ENCODE data around the gene MYH9.
A peak's percentile ranks its signal among the peaks of the same experiment; 100 is the strongest.

Gene MYH9

DNA sequence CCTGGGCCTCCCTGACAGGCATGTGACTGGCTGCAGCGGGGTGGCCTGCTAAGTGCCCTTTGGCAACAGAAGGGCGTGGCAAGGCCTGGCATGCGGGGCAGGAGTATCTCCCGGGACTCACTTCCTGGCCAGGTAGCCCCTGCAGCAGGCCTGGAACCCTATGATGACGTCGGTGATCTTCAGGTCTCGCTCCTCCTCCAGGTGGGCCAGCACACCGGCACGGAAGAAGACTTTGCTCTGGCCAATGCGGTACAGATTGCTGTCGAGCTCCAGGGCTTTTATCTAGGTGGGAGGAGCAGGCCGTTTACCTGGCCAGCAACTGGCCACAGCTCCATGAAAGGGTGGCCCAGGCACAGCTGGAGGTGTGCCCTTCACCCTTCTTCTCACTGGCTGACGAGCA, 83.9 kb downstream of the MYH9 start:
- Histone ChIP-seq H3K4me3 (no peak overlapping the region), H3K27ac (peak overlapping the region in 1 of 2 donors; percentile 64)
- DNase-seq (ENCODE audit: low spot score), result no peak
- TF ChIP-seq, protein P1, sequence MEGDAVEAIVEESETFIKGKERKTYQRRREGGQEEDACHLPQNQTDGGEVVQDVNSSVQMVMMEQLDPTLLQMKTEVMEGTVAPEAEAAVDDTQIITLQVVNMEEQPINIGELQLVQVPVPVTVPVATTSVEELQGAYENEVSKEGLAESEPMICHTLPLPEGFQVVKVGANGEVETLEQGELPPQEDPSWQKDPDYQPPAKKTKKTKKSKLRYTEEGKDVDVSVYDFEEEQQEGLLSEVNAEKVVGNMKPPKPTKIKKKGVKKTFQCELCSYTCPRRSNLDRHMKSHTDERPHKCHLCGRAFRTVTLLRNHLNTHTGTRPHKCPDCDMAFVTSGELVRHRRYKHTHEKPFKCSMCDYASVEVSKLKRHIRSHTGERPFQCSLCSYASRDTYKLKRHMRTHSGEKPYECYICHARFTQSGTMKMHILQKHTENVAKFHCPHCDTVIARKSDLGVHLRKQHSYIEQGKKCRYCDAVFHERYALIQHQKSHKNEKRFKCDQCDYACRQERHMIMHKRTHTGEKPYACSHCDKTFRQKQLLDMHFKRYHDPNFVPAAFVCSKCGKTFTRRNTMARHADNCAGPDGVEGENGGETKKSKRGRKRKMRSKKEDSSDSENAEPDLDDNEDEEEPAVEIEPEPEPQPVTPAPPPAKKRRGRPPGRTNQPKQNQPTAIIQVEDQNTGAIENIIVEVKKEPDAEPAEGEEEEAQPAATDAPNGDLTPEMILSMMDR (IDR thresholded peaks at IDR 0.05), result no peak

DNA sequence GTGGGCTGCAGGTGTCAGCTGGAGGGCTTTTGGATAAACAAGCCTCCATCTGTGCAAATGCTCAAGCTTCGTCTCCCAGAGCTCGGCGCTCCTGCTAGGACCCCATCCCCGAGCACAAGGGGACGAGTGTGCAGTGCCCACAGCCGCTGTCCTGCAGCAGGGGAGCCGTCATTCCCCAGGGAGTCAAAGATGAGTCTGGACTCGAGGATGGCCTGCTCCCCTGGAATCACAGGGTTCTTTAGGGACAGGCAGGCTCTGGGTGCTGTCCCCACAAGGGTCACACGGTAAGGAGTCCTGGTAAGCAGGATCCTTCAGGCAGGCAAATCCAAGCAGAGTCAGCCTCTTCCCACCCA, 84.7 kb downstream of the MYH9 start:
- Histone ChIP-seq H3K4me3 (no peak overlapping the region), H3K27ac (peak overlapping the region in 1 of 2 donors; percentile 65)
- DNase-seq (ENCODE audit: low spot score), result no peak
- TF ChIP-seq, protein P1 (IDR thresholded peaks at IDR 0.05), result no peak

DNA sequence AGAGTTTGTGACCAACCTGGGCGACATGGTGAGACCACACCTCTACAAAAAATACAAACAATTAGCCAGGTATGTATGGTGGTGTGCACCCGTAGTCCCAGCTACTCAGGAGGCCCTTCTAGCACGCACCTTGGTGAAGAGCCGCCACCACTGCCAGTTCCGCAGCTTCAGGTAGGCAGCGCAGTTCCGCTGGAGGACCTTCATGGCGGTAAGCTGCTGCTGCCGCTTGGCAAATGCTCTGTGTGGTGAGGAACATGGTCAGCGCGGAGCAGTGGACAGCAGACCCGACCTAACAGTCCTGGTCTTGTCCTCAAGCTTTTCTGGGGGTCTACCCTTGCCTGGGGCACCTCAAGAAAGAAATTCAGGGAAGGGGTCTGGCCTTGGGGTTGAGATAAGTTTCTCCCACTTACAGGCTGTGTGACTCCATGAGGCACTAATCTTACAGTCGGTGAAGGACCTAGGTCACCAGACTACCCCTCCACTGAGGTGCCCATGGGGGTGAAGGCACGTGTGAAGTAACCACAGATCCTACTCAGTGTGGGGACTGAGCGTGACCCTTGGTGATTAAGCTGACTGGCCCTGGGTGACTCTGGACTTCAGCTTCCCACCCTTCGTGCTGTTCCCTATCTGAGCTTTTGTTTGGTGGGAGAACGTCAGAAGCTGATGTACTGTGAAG, 85.2 kb downstream of the MYH9 start:
- TF ChIP-seq, protein P1 (IDR thresholded peaks at IDR 0.05), result no peak
- no peak for DNase-seq (ENCODE audit: low spot score)
- Histone ChIP-seq H3K4me3 (no peak overlapping the region), H3K27ac (peak overlapping the region in 1 of 2 donors; percentile 65)

DNA sequence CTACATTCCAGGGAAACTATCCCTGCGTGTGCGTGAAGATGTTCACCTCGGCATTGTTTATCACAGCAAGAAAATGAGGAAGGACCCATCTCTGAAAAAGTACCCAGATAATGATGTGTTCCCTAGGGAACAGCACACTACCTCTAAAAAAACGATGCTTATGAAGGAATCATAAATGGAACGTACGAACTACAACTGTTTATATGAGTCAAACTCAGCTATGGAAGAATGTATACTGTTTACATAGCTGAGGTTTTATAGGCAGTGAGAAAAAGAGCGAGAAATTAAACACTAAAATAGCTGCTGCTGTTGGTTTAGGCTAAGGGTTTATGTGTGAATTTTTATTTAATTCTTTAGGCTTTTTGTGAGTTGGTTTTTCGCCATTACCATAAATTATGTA, 85.9 kb downstream of the MYH9 start:
- Histone ChIP-seq H3K4me3 (no peak overlapping the region), H3K27ac (peak overlapping the region; percentile 8 to 62)
- DNase-seq (ENCODE audit: low spot score), result no peak
- TF ChIP-seq, protein P1 (IDR thresholded peaks at IDR 0.05), result no peak

DNA sequence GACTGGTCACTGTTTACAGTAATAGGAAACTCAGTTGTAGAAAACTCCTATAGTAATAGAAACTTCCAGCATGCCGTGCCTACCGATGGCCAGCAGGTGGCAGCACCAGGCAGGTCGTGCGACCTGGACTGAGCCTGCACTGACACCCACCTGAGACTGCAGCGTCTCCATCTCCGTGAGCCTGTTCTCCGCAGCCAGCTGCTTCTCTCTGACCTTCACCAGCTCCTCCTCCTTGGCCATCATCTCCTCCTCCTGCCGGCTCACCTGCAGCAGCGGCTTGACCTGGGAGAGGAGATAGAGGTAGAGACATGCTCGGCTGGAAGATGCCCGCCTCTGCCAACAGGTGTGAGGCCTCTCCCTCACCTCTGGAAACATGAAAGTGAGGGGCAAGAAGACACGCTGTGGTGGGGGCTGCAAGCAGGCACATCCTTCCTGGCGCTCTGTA, 86.4 kb downstream of the MYH9 start:
- DNase-seq (ENCODE audit: low spot score), result no peak
- Histone ChIP-seq H3K27ac (peak overlapping the region; percentile 8 to 62), H3K4me3 (no peak overlapping the region)
- TF ChIP-seq, protein P1 (IDR thresholded peaks at IDR 0.05), result peak; percentile 84

DNA sequence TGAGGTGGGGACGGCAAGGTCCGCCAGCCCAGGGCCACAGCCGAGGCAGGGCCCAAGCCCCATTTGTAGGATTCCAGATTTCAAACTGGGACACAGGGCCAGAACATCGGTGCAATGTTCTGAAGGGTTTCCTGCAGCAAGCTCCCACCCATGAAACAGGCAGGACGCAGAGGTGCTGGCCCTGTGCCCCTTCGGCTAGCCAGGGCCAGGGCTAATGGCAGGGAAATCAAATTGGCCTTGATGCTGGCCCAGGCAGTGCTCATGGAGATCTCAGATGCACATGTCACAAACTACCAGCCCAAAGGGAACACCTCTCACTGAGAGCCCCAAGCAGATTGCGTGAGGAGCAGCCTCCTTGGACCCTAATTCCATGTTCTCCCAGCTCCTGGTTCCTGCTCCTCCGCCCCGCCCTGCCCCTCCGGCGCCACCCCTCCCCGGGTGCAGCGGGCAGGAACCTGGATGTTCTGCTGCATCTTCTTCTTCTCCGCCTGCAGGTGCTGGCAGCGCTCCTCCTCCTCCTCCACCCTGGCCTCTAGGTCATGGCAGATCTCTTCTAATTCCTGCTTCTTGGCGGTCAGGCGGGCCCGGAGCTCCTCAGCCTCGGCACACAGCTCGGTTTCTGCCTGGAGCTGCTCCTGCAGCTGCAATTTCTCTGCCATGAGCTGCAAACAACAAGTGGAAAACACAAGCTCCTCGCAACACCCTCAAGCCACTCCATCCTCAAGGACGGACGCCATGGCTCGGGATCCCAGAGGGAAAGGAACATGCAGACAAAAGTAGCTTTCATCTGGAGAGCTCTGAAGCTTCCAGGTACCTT, 87.2 kb downstream of the MYH9 start:
- TF ChIP-seq, protein P1 (IDR thresholded peaks at IDR 0.05), result no peak
- H3K4me3 ChIP-seq, result no peak overlapping the region
- DNase-seq (ENCODE audit: low spot score), result no peak
- H3K27ac ChIP-seq, result peak overlapping the region; percentile 3 to 58

Data from coronary artery (tissue), 2 donors.